IMR-90 (cell line): ENCODE results near the gene FEZ2. TPM values are rescaled to one million over a fixed set of nuclear protein-coding genes. Genes with fewer than 3 reads are reported as not detected.

Experiments used
- ATAC-seq: fragments of 200-7000 bp; cut with Tn5 transposase; 2 replicates; pipeline ENCODE4 v1.9.1; 2020; ENCODE audit warnings: low read depth, mild to moderate bottlenecking, moderate library complexity
- BruUV-seq: library from RNA; stranded (reverse); fragments of 400-500 nt; replicated peaks from 2 replicates; lab custom pipeline; 2021; lab: Mats Ljungman, UMichigan
- CTCF ChIA-PET: fragments of 300-600 bp; formaldehyde crosslinking; extraction: SDS; loops from one replicate; lab custom pipeline; 2021; ENCODE audit warnings: antibody characterized with exemption; lab: Yijun Ruan, JAX
- POLR2A ChIA-PET: fragments of 300-600 bp; sonication (Branson Sonifier 250); formaldehyde crosslinking; loops from one replicate; lab custom pipeline; 2022; ENCODE audit warnings: antibody characterized with exemption; ENCODE audit not compliant: unreplicated experiment; lab: Charles Lee
- DNase-seq: peaks from one replicate; pipeline ENCODE4 v3.0.0; 2013
- H2AFZ ChIP-seq: replicated peaks from 2 replicates; pipeline ENCODE3; 2013; ENCODE audit warnings: low read length, mild to moderate bottlenecking; ENCODE audit not compliant: poor library complexity
- H2AK5ac ChIP-seq: 2 replicates; pipeline ENCODE4 v1.6.1; 2013; ENCODE audit warnings: low read depth, low read length, inconsistent platforms
- H2AK9ac ChIP-seq: replicated peaks from 2 replicates; pipeline ENCODE3; 2013; ENCODE audit warnings: mild to moderate bottlenecking, low read depth, low read length, moderate library complexity; ENCODE audit not compliant: poor library complexity
- H2BK120ac ChIP-seq: 2 replicates; pipeline ENCODE4 v1.6.1; 2013; ENCODE audit warnings: low read depth, low read length, inconsistent platforms
- H2BK15ac ChIP-seq: 3 replicates; pipeline ENCODE4 v1.6.1; 2013; ENCODE audit warnings: low read depth, low read length, inconsistent platforms
- H2BK20ac ChIP-seq: 2 replicates; pipeline ENCODE4 v1.6.1; 2013; ENCODE audit warnings: low read depth, mild to moderate bottlenecking, inconsistent platforms, low read length, moderate library complexity
- H2BK5ac ChIP-seq: 2 replicates; pipeline ENCODE4 v1.6.1; 2013; ENCODE audit warnings: mild to moderate bottlenecking, low read depth, low read length, inconsistent platforms; ENCODE audit not compliant: poor library complexity, severe bottlenecking
- H3K14ac ChIP-seq: replicated peaks from 2 replicates; pipeline ENCODE4 v1.6.1; 2013; ENCODE audit warnings: low read depth, low read length, inconsistent platforms
- H3K18ac ChIP-seq: 2 replicates; pipeline ENCODE4 v1.6.1; 2013; ENCODE audit warnings: low read depth, low read length, control low read depth
- H3K23ac ChIP-seq: 2 replicates; pipeline ENCODE4 v1.6.1; 2013; ENCODE audit warnings: low read depth, low read length, inconsistent platforms
- H3K27ac ChIP-seq: 2 replicates; pipeline ENCODE4 v1.5.1; 2013; ENCODE audit warnings: mild to moderate bottlenecking, control low read depth, low read length; ENCODE audit not compliant: insufficient read depth
- H3K27me3 ChIP-seq: 2 replicates; pipeline ENCODE4 v1.6.1; 2013; ENCODE audit warnings: low read length; ENCODE audit not compliant: control insufficient read depth, insufficient read depth
- H3K36me3 ChIP-seq: 2 replicates; pipeline ENCODE4 v1.6.1; 2013; ENCODE audit warnings: low read length, mixed read lengths; ENCODE audit not compliant: control insufficient read depth, insufficient read depth
- H3K4ac ChIP-seq: 2 replicates; pipeline ENCODE4 v1.6.1; 2013; ENCODE audit warnings: low read depth, low read length, inconsistent platforms
- H3K4me1 ChIP-seq: 2 replicates; pipeline ENCODE4 v1.6.1; 2013; ENCODE audit warnings: low read length, mixed read lengths; ENCODE audit not compliant: control insufficient read depth, insufficient read depth
- H3K4me2 ChIP-seq: 2 replicates; pipeline ENCODE4 v1.6.1; 2013; ENCODE audit warnings: low read depth, mild to moderate bottlenecking, control low read depth, low read length, moderate library complexity
- H3K4me3 ChIP-seq: 2 replicates; pipeline ENCODE4 v1.5.1; 2013; ENCODE audit warnings: low read depth, mild to moderate bottlenecking, control low read depth, low read length, moderate library complexity; ENCODE audit not compliant: insufficient read depth
- H3K56ac ChIP-seq: 2 replicates; pipeline ENCODE4 v1.6.1; 2013; ENCODE audit warnings: low read length, inconsistent platforms; ENCODE audit not compliant: insufficient read depth; ENCODE audit errors: extremely low read depth
- H3K79me1 ChIP-seq, 2 experiments: 2 replicates each; pipeline ENCODE4 v1.6.1; 2013; ENCODE audit warnings: low read length in 2 of 2, inconsistent platforms in 1 of 2, low read depth in 1 of 2
- H3K9ac ChIP-seq: 2 replicates; pipeline ENCODE4 v1.6.1; 2013; ENCODE audit warnings: low read depth, low read length, control low read depth
- H3K9me1 ChIP-seq: 2 replicates; pipeline ENCODE4 v1.6.1; 2013; ENCODE audit warnings: low read length, inconsistent platforms; ENCODE audit not compliant: insufficient read depth
- H3K9me3 ChIP-seq: 2 replicates; pipeline ENCODE4 v1.6.1; 2013; ENCODE audit warnings: low read length; ENCODE audit not compliant: control insufficient read depth, insufficient read depth
- H4K20me1 ChIP-seq: 2 replicates; pipeline ENCODE4 v1.6.1; 2013; ENCODE audit warnings: low read length, inconsistent platforms; ENCODE audit not compliant: insufficient read depth
- H4K5ac ChIP-seq: 2 replicates; pipeline ENCODE4 v1.6.1; 2013; ENCODE audit warnings: mild to moderate bottlenecking, low read depth, low read length, control low read depth
- H4K8ac ChIP-seq, 2 experiments: 2 replicates each; pipeline ENCODE4 v1.6.1; 2013; ENCODE audit warnings: low read depth in 2 of 2, low read length in 2 of 2, control low read depth in 1 of 2, inconsistent platforms in 1 of 2
- H4K91ac ChIP-seq: 2 replicates; pipeline ENCODE4 v1.6.1; 2013; ENCODE audit warnings: low read depth, low read length, inconsistent platforms; ENCODE audit not compliant: insufficient read depth
- BHLHE40 ChIP-seq: fragments of 150-350 bp; IDR thresholded peaks from 2 replicates; pipeline ENCODE4 v1.6.1; 2016; ENCODE audit warnings: mild to moderate bottlenecking, low read depth, low read length
- CEBPB ChIP-seq: IDR thresholded peaks from 2 replicates; pipeline ENCODE4 v1.6.1; 2012; ENCODE audit warnings: low read depth, low read length, improper control_type of control experiment
- CHD1 ChIP-seq: IDR thresholded peaks from 2 replicates; pipeline ENCODE4 v1.6.1; 2012; ENCODE audit warnings: low read depth, low read length, improper control_type of control experiment
- CTCF ChIP-seq: conservative IDR thresholded peaks from 2 replicates; pipeline ENCODE4 v1.5.1; 2012; ENCODE audit warnings: mild to moderate bottlenecking, low read depth, low read length, improper control_type of control experiment
- ELK1 ChIP-seq: fragments of 150-350 bp; IDR thresholded peaks from 2 replicates; pipeline ENCODE4 v1.6.1; 2016; ENCODE audit warnings: low read depth, mild to moderate bottlenecking, low read length, moderate library complexity, borderline replicate concordance
- FOS ChIP-seq: fragments of 150-350 bp; IDR thresholded peaks from 2 replicates; pipeline ENCODE4 v1.6.1; 2016; ENCODE audit warnings: low read depth, low read length
- MAFK ChIP-seq: IDR thresholded peaks from 2 replicates; pipeline ENCODE4 v1.6.1; 2012; ENCODE audit warnings: low read depth, low read length, improper control_type of control experiment
- MAZ ChIP-seq: IDR thresholded peaks from 2 replicates; pipeline ENCODE4 v1.6.1; 2012; ENCODE audit warnings: low read depth, mild to moderate bottlenecking, low read length, improper control_type of control experiment, moderate library complexity, borderline replicate concordance
- NFE2L2 ChIP-seq: fragments of 150-350 bp; IDR thresholded peaks from 2 replicates; pipeline ENCODE4 v1.6.1; 2016; ENCODE audit warnings: low read depth, mild to moderate bottlenecking, low read length
- POLR2A ChIP-seq: IDR thresholded peaks from 2 replicates; pipeline ENCODE4 v1.6.1; 2012; ENCODE audit warnings: mild to moderate bottlenecking, low read depth, low read length
- RAD21 ChIP-seq: IDR thresholded peaks from 2 replicates; pipeline ENCODE4 v1.6.1; 2012; ENCODE audit warnings: low read length, improper control_type of control experiment
- RCOR1 ChIP-seq: IDR thresholded peaks from 2 replicates; pipeline ENCODE4 v1.6.1; 2012; ENCODE audit warnings: mild to moderate bottlenecking, low read length, improper control_type of control experiment; ENCODE audit not compliant: insufficient replicate concordance
- RFX5 ChIP-seq: IDR thresholded peaks from 2 replicates; pipeline ENCODE4 v1.8.0; 2012; ENCODE audit warnings: low read depth, mild to moderate bottlenecking, low read length, moderate library complexity
- SMC3 ChIP-seq: fragments of 150-350 bp; IDR thresholded peaks from 2 replicates; pipeline ENCODE4 v1.6.1; 2016; ENCODE audit warnings: low read depth, mild to moderate bottlenecking, antibody characterized with exemption, low read length, moderate library complexity
- USF2 ChIP-seq: fragments of 150-350 bp; IDR thresholded peaks from 2 replicates; pipeline ENCODE4 v1.6.1; 2017; ENCODE audit warnings: mild to moderate bottlenecking, antibody characterized with exemption, low read length, low read depth
- WGBS, 2 experiments: methylation state at CpG; one replicate each; pipeline versions ENCODE4 v1.1.5 to v1.1.7; 2013; ENCODE audit warnings: missing lambda C conversion rate in 2 of 2; ENCODE audit not compliant: insufficient read length in 1 of 2; ENCODE audit errors: extremely low coverage in 2 of 2; 5-methylcytosine and 5-hydroxymethylcytosine counted together
- dilution Hi-C: fragments of 300-500 bp; cut with HindIII; formaldehyde crosslinking; loops from one replicate; pipeline ENCODE4 v1.14.3; 2018; ENCODE audit warnings: low sequenced_read_pairs; ENCODE audit not compliant: unreplicated experiment
- in situ Hi-C: fragments of 300-500 bp; cut with MboI; formaldehyde crosslinking; loops from 3 replicates; pipeline ENCODE4 v1.14.3; 2019; ENCODE audit warnings: low sequenced_read_pairs, inconsistent platforms, mixed read lengths
- intact Hi-C: fragments of 100-400 bp; cut with micrococcal nuclease; formaldehyde crosslinking; loops from 2 replicates; pipeline ENCODE4 v1.10.0; 2022
- polyA plus RNA-seq, 3 experiments: library from polyadenylated mRNA; depleted of rRNA; stranded (reverse); fragments of >200 nt; gene quantifications; 2 replicates each; pipeline ENCODE4 v1.2.3, GENCODE V29; 2012; ENCODE audit warnings: low replicate concordance in 1 of 3
- total RNA-seq: library from RNA; depleted of rRNA; stranded (reverse); fragments of >200 nt; gene quantifications from 2 replicates; pipeline ENCODE4 v1.2.3, GENCODE V29; 2012

FEZ2 gene
- total and polyA plus RNA-seq, 2 of the 4 experiments (the other 2 are of a cell fraction) = 19.4 to 31.6 TPM

- Histone ChIP-seq H3K36me3 (peaks cover 49% of the 10 kb centered on the region), H2BK5ac (peak overlapping the region; percentile 7), H4K91ac (0 out of 2 replicates have a peak overlapping the region, but pooled peaks have one; percentile 6), H3K4me3 (no peak overlapping the region), H3K27me3 (no peaks in the 10 kb centered on the region), H3K9me3 (no peaks in the 10 kb centered on the region), H4K8ac (no peak overlapping the region), H2AFZ (no peak overlapping the region), H3K4me1 (peaks cover 12% of the 10 kb centered on the region), H3K18ac (no peak overlapping the region), H2AK5ac (no peak overlapping the region), H2BK120ac (no peak overlapping the region), H4K20me1 (peaks cover 4% of the 10 kb centered on the region; the same call in 1 of the 2 replicates), H3K56ac (no peak overlapping the region), H3K14ac (0 out of 2 replicates have a peak overlapping the region, but pooled peaks have one; percentile 5), H3K9me1 (peaks cover 23% of the 10 kb centered on the region), H3K27ac (no peak overlapping the region), H3K4me2 (no peak overlapping the region), H4K5ac (0 out of 2 replicates have a peak overlapping the region, but pooled peaks have one; percentile 35), H2BK15ac (no peak overlapping the region), H3K23ac (no peak overlapping the region), H2BK20ac (no peak overlapping the region), H3K9ac (no peak overlapping the region), H3K79me1 (peaks cover 14 to 67% of the 10 kb centered on the region in 2 experiments; a peak in 3 of 4 replicates), H2AK9ac (no peak overlapping the region), H3K4ac (no peak overlapping the region)
- DNase-seq (no peak), ATAC-seq (no peak)
- in situ Hi-C loops (no loop called here), intact Hi-C loops (no loop called here), dilution Hi-C loops (no loop called here)
- POLR2A ChIA-PET = no interaction called here
- BruUV-seq = no TSS peak
- no CpG with 5 or more reads among the region's 4 CpGs for WGBS, 2 experiments
- CTCF ChIA-PET = no interaction called here
- no peak for TF ChIP-seq RAD21
- no peak for TF ChIP-seq RFX5
- TF ChIP-seq ELK1 = no peak
- no peak for TF ChIP-seq USF2
- TF ChIP-seq RCOR1 = no peak
- TF ChIP-seq CHD1 = no peak
- no peak for TF ChIP-seq CEBPB
- no peak for TF ChIP-seq POLR2A
- no peak for TF ChIP-seq NFE2L2
- no peak for TF ChIP-seq MAZ
- TF ChIP-seq MAFK = no peak
- TF ChIP-seq BHLHE40 = no peak
- no peak for TF ChIP-seq FOS
- TF ChIP-seq CTCF = no peak
- TF ChIP-seq SMC3 = no peak
These were observed 55.9 kb downstream of the FEZ2 start for GRCh38 chr2:36541891-36542595.
